Measurements from ENCODE around the gene ANO7. TPM values are rescaled to one million over a fixed set of nuclear protein-coding genes. Genes with fewer than 3 reads are reported as not detected.

ANO7 gene
- total RNA-seq, 1 donor from 2014 or later = 0.59 TPM

DNA sequence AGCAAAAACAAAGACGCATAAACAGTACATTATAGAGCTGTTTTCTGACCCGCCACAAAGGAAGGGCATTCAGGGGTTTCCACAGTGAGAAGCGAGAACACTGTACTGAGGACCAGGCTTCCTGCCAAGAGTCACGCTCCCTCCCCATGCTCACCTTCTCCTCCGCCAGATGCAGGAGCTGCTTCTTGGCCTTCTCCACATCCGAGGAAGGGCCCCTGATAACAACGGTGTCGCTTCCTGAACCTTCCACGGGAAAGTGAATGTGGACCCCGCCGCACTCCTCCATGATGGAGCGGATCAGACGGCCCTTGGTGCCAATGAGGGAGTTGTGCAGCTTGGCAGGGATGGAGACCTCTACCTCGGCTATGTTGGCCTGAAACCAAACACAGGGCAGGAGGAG, 53.8 kb downstream of the ANO7 start:
- no peak for DNase-seq (ENCODE audit: low read depth, low spot score)

DNA sequence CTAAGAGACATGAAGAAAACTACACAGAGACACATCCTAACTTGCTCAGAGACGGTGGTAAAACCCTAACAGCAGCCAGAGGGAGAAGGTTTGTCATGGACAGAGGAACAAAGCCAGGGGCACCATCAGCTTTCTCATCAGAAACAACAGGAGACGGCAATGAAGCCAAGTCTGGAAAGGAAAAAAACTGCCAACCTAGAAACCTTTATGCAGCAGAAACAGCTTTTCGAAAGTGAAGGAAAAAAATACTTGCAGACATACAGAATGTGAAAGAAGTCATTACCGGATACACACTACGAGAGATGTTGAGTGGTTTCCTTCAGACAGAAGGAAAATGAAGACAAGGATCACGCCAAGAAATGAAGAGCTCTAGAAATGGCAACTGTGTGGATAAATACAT, 55.9 kb downstream of the ANO7 start:
- DNase-seq (ENCODE audit: low read depth, low spot score) = no peak

DNA sequence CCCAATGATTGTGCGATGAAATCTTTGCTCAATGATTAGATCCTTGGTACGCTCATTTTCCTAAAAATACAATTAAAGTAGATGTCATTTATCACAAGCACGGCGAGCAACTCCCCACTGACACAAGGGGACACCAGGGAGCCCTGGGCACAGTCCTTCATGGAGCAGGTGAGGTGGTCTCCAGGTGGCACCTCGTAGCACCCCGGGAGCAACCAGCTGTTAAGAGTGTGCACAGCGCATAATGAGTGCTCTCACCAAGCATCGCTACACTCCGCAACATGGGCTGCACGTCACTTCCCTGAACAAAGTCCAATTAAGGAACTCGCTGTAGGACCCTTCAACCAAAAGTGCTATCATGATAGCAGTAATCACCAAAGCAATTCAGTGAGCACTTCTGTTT, 59.8 kb downstream of the ANO7 start:
- DNase-seq (ENCODE audit: low read depth, low spot score) = no peak

DNA sequence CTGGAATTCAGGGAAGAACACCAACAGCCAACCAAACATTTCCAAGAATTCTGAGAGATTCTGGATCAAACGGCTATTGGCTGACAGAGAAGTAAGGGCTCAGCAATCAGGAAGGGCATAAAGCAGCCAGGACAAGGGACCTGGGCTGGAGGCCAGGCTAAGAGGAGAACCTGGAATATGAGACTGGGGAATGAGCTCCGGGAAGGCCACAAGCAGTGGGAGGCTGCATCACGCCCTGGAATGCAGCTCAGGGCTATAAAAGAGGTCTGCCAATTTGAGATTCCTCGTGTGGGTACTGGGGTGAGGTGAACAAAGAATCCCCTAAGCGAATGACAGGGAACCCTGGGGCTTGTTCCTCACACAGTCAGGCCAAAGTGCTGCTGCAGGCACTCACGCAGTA, 60.4 kb downstream of the ANO7 start:
- no peak for DNase-seq (ENCODE audit: low read depth, low spot score)

DNA sequence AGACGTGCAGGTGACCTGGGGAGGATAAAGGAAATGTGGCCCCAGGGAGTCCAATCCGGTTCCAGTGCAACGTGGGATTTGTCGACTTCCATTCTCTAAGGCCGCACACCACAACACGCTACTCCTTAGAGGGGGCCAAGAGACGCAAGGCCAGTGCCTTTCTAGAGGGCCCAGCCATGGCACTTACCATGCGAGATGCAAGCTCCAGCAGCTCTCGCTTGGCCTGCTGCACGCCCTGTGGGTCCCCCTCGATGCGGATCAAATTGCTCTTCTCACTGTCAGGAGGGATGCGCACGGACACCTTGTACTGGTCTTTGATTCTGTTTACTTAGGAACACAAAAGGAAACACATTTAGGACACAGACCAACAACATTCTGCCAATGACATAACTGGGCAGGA, 61.2 kb downstream of the ANO7 start:
- DNase-seq (ENCODE audit: low read depth, low spot score) = no peak

DNA sequence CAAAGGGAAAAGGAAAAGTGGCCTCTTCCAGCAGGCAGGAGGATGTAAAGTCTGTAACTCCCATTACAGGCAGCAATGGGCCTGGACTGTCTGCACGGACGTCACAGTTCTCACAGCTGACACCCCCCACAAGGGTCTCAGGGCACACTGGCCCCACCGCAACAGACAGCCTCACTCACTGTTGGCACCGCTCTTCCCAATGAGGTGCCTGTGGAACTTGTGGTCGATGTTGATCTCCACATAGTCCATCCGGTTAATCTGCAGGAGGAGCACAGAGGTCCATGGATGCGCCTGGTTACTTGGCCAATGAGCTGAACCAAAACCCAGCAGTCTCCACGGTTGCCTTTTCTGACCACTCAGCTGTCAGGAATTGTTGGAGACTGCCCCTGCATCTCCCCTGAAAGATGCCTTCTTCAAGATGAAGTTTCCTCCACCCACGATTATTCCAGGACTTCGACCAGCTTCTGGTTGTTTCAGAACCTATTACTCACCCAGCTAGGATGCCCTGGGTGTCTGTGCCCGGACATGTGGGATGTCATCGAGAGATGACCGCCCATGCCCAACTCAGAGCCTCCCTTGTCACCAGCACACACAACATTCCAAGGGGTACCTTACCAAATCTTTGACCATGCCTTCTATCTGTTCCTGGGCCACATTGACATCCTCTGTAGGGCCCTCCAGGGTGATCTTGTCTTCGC, 64.5 kb downstream of the ANO7 start:
- no peak for DNase-seq (ENCODE audit: low read depth, low spot score)

DNA sequence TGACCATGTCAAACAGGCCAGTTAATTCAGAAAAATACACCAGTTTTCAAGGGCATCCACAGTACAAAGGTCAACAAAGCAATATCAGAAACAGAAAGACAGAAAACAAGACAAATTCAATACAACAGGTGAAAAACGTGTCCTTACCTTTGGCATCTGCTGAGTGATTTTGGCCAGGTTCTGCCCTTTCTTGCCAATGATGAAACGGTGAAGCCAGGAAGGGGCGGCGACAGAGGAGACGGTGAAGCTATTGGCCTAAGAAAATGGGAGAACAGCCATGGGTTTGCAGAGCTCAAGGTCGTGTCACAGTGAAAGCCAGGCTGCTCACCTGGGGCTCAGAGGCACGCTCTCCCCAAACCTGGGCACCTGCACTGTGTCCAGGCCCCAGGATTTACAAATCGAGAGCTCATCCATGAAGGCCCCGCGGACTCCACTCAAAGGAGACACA, 66.5 kb downstream of the ANO7 start:
- no peak for DNase-seq (ENCODE audit: low read depth, low spot score)

DNA sequence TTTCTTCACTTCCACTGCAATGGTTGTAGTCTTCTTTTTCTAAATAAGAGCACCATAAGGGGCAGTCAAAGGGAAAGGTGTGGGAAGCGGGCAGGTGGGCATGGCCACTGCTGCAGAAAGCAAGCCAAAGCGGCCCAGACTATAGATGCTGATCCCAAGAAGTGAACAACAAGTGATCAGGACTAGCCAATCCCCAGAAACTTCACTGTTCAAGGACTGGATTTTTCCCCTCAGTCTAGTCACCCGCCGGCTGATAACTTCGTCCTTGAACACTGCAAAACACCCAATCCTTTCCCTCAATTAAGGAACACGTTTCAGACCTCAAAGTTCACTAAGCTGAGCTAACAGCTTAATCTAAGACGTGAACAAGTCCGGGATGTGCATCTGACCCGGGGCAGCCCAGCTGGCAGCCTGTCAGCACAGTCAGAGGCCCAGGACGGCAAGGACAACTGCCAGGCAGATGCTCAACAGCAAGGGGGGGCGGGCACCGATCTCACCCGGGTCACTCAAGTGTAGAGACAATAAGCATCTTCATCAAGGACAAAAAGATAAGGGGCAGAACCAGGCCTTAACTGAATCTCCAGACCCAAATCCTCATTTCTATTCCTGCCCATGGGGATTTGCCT, 67.2 kb downstream of the ANO7 start:
- DNase-seq (ENCODE audit: low read depth, low spot score) = no peak

DNA sequence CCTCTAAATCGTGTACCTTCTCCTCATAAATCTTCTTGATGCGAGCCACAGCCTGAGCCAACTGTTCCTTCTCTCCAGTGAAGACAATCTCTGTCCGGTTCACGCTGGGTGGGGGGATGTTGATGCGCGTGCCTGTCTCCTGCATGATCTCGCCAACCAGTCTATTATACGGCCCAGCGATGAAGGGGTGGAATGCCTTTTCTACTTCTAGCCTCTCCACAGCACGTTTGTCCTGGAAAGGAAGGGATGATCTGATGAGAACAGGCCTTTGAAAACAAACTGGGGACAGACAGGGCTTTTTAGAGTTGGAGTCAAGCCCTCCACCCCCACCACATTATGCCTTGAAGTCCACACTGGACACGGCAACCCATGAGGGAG, 67.7 kb downstream of the ANO7 start:
- DNase-seq (ENCODE audit: low read depth, low spot score) = no peak

DNA sequence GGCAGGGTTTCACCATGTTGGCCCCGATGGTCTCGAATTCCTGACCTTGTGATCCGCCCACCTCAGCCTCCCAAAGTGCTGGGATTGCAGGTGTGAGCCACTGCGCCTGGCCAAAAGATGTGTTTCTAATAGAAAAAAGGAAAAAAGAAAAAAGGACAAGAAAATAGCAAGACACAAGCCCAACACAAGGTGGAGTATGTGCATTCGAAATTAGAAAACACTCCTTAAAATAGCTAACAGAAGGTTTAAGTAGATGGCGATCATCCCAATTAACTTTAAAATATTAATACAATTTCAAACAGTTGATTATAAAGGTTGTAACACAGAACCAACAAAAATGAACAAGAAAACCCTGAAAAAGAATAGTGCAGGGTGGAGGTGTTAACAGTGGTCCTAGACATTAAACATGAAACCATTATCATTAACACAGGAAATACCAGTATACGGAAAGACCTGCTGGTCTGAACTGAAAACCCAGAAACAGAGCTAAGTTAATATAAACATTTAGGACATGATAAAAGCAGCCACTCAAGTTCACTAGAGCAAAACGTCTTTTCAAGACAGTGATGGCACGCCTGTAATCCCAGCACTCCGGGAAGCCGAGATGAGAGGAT, 69.0 kb downstream of the ANO7 start:
- DNase-seq (ENCODE audit: low read depth, low spot score) = no peak

DNA sequence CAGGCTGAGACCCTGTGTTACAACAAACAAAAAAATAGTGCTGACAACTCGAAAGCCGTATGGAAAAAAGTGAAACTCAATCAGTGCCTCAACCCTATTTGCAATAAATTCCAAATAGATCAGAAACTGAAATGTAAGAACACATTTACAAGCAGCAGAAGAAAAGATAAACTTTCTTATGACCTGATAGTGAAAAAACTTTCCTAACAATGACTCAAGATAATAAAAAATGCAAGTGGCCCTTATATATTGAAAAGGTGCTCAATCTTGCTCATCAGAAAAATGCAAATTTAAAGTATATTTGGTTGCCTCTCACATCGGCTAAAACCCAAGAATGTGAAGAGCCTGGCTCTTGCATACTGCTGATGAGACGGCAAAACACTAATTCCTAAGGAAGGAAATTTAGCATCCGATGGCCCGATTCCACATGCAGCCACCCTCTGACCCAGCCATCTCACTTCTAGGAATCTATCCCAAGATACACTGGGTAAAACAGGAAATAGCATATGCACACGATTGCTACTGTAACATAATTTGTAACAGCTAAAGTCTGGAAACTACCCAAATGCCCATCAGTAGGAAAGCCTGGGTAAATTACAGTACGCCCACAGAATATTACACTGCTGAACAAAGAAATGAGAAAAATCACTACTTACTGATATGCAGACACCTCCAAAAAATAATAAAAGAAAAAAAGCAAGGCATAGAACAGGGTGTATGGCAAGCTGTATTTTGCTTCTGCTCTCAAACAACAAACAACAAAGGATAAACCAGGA, 70.2 kb downstream of the ANO7 start:
- DNase-seq (ENCODE audit: low read depth, low spot score) = no peak

DNA sequence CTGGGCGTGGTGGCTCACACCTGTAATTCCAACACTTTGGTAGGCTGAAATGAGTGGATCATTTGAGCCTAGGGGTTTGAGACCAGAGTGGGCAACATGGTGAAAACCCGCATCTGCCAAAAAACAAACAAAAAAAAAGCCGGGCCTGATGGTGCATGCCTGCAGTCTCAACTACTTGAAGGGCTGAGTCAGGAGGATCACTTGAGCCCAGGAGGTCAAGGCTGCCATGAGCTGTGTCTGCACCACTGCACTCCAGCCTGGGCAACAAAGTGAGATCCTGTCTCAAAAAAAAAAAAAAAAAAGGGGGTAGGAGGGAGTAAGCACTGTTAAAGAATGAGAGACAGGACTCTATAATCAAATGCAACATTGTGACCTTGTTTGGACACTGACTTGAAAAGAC, 72.4 kb downstream of the ANO7 start:
- DNase-seq (ENCODE audit: low read depth, low spot score) = no peak

DNA sequence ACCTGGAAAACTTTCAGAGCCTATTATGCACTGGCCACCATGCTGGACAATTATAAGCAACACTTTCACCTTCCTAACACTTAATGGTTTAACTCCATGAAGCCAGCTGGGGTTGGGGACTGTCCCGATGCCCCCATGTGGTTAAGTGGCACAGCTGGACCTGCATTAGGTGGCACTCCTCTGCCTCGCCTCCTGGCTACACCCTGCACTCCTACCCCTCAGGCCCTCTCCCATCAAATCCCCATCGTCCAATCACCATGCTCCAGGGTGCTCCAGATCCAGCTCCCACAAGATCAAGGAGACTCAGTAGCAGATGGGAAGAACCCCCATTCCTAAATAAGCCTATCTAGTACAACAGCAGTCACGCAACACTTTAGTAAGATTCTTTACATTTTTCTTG, 73.2 kb downstream of the ANO7 start:
- DNase-seq (ENCODE audit: low read depth, low spot score) = no peak

DNA sequence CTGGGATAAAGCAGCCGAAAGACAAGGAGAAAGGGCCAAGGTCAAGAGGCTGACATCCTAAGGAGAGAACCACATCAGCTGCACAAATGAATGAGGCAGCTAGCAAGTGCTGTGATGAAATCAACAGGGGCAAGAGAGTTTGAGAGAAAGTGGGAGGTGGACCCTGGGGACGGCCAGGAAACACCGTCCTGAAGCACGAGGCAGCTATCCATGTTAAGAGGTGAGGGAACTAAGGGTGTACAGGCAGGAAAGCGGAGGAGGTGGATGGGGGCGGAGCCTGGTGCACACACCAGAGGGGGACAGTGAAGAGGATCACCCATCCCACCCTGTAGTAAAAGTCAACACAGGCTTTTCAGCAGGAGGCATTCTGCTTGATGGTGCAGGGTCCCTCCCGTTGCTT, 74.6 kb downstream of the ANO7 start:
- DNase-seq (ENCODE audit: low read depth, low spot score) = no peak

DNA sequence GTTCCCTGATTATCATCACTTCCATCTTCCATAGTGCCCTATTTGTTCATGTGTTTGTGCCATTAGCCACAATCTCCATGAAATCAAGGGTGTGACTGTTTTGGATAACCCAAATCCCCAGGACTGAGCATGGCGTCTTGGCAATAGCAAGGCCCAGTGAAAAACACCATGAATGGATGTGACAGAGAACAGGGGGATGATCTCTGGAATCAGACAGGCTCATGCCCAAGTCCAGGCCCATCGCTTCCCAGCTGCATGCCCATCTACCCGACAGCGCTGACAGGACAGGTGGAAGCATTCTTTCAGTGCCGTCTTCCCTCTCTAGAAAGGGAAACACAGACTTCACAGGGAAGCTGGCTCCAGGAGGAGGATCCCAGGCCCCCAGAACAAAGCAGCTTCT, 77.0 kb downstream of the ANO7 start:
- no peak for DNase-seq (ENCODE audit: low read depth, low spot score)

DNA sequence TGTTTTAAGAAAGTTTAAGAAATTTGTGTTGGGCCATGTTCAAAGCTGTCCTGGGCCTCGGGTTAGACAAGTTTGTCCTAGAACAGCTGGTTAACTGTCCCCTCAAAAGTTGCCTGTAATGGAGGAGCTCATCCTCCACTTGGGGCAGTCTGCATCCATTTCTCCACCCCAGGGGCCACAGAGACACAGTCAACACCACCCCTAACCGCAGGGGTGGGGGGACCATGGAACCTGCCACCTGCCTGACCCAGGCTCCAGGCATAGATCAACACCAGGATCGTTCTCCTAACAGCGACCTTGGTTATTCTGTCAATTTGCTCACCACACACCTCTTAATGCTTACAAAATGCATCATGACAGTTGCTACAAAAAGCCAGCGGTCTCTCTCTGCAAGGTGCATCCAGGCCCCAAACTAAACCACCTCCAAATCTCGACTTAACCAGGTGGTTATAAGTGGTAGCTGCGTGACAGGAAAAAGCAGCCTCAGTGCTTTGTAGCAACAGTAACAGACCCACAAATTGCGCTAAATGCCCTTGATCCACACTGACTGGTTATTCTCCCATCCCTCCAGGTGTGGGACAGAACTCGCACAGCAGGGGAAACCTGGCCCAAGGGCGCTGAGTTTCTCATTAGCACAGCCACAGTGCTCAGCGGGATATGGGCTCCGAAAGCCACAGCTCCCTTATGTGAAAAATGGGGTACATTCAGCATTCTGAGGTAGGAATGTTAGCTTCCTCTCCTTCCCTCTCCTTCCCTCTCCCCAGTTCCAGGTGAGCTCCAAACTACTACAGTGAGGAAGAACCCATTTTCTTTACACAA, 79.0 kb downstream of the ANO7 start:
- DNase-seq (ENCODE audit: low read depth, low spot score) = no peak

DNA sequence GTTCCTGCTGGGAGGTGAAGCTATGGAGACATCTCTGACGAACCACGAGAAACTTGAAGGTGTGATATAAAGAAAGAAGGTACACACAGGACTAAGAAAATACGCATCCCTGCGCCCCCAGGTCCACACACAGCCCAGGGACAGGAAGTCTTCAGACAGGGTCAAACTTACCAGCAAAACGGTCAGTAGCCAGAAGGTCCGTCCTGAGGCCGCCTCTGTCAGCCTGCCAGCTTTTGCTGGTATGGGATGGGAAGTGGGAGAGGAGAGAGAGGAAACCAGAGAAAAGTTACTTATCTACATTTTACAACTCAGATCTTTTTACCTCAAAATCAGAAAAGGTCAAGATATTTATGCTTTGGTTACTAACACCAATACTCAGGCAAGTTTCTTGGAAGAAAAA, 79.8 kb downstream of the ANO7 start:
- DNase-seq (ENCODE audit: low read depth, low spot score) = no peak

DNA sequence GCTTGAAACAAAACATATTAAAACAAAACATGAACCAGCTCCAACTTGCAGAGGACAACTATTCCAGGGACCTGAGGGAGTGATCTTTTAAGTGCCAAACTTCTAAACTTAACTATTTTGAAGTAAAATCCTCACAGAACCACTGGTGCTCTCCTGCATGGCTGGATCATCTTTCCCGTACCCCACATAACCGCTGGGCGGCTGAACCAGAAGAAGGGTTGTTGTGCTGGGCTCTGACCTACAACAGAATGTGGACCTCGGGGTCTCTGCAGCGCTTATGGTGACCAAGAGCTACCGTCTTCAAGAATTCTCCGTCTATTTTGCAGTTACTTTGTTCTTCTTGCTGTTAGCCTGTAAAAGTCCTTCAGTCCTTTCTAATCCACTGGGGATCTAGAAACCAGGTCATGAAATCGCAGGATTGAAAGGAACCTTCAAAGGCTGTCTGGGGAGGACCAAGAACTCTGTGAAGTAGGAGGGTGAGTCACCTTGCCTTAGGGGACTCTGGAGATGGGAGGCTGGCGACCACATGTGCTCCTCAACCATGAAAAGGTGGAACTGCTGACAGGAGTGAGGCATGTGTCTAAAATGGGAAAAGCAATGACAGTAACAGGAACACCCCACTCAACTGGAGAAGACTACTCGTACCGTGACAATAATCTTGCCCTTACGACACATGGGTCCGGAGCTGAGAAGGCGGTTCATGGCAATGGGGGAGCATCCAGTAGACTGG, 80.4 kb downstream of the ANO7 start:
- no peak for DNase-seq (ENCODE audit: low read depth, low spot score)

DNA sequence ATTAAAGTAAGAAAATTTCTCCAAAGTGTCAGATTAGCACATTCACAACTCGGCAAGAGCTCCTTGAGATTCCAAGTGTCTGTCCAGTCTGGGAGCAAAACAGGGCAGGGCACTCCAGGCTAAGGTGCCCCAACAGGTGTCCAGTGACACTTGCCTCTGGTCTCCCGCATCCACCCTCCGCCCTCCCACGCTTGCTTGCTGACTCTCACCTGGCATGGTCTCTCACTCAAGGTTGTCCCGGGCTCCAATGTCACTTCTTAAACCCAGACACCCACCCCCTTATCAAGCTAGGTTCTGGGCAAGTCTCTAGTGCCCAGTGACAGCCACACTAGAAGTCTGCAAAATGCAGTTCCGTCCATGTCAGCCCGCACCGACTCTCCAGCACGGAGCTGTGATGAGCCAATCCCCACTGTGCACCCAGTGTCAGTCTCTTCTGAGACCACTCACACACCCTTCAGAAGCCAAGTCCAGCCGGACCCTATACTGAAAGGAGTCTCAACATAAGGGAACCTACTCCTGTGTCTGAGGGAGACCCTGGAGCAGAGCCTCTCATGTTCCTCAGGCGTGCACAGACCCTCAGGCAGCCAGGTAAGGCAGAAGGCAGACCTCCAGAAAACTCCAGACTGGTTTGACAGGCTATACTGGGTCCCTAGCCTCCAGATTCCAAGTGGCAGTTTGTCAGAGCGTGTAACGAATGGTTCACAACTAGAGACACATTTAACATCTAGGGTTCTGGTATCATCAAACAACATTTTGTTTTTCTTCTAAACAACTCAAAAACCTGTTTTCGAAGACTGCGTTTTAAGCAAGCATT, 81.4 kb downstream of the ANO7 start:
- no peak for DNase-seq (ENCODE audit: low read depth, low spot score)

DNA sequence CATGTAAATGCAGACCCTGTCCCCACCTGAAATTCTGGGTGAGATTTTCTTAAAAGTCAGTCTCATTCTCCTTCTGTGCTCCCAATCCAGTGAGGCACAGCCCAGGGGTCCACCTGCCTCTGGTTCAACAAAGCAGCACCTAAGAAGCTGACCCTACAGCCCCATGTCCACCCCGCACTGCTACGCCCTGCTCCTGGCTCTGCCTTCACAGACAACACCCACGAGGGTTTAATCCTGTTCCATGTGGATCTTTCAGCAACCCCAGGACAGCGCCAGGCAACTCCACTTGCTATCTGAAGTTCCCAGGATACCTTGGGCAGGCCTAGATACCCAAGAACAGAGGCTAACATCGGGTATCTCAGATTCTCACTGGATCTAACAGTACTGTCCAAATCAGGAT, 82.1 kb downstream of the ANO7 start:
- no peak for DNase-seq (ENCODE audit: low read depth, low spot score)
